ENCODE results near the gene STRA8.

STRA8 gene

DNA sequence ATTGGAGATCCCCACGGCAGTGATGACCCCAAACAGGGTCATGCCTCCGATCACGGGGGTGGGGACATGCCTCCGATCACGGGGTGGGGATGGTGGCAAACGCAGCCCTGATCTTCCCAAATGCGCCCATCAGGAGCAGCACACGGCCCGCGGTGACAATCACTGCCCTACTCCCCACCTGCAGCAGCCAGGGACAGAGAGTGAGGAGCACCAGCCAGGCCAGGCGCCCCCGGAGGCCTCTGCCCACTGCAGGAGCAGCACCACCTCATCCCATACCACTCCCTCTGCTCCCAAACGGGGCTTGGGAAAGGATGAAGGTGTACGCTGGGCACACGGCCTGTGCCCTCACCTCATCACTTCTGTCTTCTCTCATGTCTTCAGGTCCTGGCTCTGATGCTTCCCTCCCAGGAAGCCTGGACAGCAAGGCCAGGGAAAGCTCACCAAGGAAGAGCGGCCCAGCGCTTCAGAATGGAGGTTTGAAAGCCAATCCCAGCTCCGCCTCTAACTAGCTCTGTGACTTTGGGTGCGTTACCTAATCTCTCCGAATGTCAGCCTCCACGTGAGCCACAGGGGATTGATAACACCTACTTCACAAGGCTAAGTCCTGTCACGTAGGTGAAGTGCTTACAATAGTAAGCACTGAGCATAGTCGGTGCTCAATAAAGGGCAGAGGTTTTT is 37.1 kb downstream of the STRA8 start:
- DNase-seq: no peak

DNA sequence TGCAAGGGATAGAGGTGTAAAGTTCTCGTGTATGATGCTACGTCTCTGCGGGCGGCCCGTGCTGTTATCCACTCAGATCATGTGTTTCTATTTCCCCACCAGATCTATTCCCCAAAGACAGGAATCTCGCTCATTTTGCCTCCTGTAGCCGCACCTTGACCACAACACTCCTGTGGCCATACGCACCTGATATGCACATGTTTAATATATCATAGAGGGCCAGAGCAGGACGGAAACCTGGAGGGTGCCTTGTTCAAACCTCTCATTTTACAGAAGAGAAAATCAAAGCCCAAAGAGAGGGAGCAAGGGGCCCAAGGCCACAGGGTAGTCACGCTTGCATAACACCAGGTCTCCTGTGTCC is 37.6 kb downstream of the STRA8 start:
- no peak for DNase-seq

DNA sequence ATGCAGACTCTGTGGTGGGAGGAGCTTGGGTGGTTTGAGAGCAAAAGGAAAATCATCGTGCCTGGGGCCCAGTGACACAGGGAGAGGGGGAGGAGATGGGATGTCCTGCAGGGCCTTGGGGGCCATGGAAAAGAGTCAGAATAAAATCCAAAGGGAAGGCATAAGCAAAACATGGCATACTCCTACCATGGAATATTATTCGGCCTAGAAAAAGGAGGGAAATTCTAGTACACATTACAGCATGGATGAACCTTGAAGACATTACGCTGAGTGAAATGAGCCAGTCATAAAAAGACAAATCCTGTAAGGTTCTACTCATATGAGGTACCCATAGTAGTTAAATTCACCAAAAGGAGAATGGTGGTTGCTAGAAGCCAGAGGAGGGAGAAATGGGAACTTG is 38.7 kb downstream of the STRA8 start:
- DNase-seq: no peak

DNA sequence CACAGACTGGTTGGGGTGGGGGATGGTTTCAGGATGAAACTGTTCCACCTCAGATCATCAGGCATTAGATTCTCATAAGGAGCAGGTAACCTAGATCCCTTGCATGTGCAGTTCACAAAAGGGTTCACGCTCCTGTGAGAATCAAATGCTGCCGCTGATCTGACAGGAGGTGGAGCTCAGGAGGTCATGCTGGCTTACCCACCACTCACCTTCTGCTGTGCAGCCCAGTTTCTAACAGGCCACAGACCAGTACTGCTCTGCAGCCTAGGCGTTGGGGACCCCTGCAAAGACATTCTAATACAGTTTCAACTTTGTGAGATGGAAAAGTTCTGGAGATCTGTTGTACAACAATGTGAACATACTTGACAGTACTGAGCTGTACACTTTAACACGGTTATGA is 39.9 kb downstream of the STRA8 start:
- no peak for DNase-seq

DNA sequence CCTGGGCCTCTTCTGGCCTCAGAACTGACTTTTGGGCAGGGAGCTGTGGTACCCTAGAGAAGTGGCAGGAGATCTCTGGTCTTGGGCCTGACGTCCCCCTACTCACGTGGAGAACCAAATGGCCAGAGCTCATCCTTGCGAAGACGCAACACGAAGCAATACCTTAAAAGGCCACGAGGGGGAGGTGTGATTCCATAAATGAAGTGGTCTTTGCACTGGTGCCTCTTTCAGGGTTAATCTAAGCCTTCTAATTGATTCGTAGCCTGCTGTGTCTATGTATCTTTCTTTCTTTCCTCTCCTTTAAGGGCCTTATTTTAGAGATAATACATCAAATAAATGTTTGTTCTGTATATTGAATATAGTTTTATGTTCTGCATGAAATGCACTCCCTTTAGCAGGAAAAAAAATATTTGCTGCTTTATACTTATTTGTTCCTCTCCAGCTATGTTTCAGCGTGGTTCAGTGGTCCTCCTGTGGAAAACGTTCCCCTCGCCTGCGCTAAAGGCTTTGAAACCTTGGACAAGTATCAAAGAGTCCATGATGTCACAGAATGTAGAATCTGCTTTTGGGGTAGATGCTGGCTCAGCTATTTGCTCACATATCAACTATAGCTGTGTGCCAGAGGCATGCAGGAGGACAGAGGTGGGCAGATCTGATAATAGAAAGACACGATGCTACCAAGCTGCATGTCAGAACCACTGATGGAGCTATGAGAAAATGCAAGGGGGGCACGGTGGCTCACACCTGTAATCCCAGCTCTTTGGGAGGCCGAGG is 41.0 kb downstream of the STRA8 start:
- DNase-seq: peak; percentile 67

DNA sequence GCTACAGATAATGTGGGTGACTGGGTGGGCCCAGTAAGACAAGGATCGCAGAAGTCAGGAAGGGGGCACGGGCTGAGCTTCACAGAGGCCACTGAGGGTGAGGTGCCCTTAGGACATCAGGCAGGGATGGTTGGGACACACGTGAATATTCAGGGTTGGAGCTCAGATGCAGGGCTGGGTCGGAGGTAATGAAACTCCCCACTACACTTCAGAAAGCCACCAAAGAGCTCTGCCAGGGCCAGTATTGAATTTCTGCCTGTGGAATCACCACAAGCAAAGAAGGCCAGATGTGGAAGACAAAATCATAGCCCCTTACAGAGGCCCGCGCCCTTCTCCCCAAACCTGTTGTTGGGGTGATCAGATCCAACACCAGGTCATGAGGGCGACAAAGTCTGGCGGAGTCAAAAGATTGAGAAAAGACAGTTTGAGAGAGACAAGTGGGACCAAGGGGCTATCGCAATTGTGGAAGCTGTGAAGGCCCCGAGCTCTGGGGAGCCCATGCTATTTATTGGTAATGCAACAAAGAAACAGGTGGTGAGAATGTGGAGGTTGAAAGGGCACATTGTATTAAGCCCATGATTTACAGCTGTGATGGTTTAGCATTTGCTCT is 42.4 kb downstream of the STRA8 start:
- no peak for DNase-seq

DNA sequence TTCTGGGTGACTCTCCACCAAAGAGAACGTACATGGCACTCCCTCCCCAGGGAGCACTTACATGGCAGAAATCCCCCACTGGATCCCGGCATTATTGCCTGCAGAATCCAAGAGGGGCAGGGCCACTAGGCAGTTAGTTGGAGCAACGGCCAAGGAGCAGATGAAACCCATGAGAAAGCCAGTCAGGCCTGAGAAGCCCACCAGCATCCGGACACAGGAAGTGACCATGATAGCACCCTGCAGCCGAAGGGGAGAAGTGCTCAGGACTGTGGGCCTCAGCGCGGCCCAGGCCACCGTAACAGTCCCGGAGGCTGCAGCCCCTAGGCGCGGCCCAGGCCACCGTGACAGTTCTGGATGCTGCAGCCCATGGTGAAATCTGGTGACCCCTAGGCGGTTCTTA is 43.5 kb downstream of the STRA8 start:
- DNase-seq: no peak

DNA sequence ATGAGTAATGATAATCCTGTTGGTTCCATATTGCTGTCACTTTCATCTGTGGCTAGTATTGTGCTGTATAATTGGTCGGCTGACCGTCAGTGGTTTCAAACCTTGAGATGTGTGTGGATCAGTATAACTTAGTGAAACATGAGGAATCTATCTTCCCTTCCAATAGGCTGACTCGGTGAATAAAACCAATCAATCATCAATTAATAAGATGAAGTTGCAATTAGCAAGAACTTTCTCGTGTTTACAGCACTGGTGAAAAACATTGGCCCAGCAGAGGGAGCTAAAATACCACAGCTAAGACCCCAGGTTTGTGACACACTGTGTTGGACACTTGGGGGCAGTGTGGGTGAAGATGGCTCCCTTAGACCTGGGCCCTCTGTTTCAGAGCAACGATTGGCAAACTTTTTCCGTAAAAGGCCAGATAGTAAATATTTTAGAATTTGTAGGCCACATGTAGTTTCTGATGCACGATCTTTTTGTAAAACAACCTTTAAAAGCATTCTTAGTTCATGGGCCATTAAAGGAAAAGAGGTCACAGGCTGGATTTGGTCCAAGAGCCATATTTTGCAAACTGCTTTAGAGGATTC is 47.8 kb downstream of the STRA8 start:
- peak; percentile 82 for DNase-seq

DNA sequence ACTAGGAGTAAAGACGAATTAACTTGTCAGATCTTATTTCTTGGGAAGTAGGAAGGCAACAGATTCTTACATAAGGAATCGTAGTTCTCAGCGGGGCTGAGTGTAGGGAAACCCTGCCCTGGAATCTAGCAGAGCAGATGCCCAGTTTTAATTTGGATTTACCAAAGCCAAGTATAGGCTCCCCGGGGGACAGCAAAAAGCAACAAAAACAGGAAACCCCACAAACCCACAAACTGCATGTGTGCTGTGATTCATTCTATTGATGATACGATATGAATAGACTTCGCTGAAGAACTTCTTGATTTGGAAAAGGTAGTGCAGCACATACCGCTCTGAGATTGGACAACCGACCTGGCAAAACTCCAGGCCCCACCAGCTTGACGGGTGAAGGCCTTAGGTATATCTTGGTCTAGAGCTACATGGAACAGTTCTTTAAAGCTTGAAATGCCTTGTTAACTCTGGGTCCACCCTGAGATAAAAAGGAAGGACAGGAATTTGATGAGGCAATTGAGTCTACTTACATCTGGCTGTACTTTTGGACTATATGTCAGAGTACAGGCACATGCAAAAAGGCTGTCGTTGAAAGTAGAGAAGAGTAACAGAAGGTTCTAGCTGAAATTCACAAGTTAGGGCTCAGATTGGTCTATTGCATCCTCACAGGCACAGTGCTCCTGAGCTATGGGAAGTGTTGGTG is 49.1 kb downstream of the STRA8 start:
- peak; percentile 35 for DNase-seq

DNA sequence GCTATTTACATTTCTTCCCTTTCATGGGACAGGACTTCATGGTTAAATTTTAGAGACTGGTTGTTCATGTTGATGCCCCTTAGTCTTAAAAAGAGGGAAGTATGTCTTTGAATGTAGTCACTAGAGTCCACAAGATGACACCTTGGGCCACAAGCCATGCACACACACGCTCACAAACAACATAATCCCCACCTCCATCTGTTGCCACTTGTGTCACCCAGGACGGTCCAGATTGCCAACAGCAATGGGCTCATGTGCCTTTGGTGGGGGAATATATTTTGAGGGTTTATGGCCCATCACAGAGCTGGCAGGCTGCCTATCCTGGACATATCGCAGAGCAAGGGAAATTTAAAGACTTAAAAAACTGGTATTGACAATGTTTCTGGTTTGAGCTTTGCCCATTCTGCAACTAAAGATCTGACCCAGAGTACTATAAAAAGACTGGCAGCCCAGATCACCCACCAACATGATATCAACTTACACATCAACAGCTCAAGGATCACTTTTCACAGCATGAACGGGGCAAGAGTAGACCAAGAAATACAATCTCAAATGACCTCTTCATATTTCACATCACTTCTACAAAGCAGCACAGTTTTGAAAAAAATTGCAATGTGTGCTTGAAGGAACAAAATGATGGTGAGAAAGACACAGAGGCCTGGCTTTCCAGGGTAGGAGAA is 50.5 kb downstream of the STRA8 start:
- no peak for DNase-seq

DNA sequence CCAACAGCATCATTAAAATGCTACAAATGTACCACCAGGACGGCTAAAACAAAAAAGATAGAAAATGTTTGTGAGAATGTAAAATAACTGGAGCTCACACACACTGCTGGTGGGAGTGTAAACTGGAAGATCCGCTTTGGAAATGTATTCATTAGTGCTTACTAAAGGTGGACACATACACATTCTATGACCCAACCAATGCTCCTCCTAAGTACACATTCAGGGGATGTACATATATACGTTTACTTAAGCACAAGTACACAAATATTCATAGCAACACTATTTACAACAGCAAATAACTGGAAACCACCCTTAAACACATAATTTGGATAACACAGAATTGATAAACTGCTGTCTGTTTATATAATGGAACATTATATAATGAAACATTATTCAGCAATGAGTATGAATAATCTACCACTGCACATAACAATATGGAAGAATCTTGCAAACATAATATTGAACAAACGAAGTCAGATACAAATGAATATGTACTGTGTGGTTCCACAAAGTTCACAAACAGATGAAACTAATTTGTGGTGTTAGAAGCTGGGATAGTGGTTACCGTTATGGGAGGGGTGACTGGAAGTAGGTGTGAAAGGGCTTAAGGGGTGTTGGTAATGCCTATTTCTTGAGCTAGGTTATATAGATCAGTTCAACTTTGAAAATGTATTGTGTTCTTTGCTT is 52.1 kb downstream of the STRA8 start:
- no peak for DNase-seq

DNA sequence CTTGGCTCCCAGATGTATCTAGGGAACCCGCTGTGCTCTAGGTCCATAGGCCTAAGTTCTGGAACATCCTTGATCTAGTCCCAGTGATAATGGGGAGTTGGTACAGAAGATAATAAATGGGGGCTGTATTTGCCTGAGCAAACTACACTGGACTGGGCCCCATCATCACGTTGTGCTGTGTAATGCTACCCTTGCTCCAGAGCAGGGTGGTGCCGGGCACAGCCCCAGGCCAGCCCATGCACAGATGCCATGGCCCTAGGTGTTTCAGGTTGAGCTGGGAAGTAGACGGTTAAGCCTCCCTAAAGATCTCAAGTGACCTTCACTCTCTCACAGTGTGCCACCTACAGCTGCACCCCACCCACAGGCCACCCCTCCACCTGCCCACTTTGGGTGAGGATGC is 53.2 kb downstream of the STRA8 start:
- no peak for DNase-seq

DNA sequence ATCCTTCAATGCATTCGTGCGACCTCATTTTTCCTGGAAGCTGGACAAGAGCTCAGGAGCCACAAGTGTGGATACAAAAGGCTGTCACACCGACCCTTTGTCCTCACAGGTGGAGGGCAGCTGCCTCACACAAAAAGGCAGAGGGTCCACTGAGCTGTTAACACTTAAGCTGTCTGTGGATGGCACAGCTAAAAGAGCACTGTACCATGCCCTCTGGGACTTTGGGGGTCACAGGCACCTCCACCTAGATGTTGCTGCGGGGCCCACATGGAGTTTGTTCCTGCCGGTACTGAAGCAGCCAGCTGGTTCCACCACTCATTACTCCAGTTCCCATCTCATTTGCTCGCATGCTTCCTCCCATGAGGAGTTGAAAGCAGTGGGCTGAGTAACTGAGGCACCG is 57.0 kb downstream of the STRA8 start:
- DNase-seq: no peak

DNA sequence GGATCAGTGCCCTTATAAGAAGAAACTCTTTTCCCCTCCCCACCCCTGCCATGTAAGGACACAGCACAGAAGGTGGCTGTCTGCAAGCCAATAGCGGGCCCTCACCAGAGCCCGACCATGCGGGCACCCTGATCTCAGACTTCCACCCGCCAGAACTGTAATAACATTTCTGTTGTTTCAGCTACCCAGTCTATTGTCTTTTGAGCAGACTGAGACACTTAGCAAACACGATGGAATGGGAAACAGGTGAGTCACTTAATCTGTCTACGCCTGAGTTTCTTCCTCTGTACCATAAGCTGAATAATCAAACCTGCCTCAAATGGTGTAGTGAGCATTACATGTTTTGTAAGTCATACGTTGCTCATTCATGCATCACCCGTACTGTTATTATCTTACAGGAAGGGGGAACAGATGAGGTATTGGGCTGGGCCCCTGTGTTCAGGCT is 58.2 kb downstream of the STRA8 start:
- peak; percentile 73 for DNase-seq

DNA sequence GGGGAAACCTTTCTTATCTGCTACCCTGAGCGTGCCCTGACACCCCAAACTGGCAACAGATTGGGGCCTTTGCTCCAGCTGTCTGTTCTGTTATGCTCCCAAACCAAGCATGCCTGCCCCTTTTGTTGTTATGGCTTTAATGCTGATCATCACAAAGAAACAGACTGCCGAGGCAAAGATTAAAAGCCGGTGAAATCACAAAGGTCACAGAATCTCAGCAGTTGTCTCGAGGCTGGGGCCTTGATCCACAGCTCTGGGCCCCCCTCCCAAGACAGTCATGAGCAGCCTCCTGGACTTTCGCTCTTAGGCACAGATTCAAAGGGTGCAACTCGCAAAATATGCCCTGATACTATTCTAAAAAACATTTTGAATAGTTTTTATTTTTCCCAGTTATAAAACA is 65.6 kb downstream of the STRA8 start:
- DNase-seq: no peak

DNA sequence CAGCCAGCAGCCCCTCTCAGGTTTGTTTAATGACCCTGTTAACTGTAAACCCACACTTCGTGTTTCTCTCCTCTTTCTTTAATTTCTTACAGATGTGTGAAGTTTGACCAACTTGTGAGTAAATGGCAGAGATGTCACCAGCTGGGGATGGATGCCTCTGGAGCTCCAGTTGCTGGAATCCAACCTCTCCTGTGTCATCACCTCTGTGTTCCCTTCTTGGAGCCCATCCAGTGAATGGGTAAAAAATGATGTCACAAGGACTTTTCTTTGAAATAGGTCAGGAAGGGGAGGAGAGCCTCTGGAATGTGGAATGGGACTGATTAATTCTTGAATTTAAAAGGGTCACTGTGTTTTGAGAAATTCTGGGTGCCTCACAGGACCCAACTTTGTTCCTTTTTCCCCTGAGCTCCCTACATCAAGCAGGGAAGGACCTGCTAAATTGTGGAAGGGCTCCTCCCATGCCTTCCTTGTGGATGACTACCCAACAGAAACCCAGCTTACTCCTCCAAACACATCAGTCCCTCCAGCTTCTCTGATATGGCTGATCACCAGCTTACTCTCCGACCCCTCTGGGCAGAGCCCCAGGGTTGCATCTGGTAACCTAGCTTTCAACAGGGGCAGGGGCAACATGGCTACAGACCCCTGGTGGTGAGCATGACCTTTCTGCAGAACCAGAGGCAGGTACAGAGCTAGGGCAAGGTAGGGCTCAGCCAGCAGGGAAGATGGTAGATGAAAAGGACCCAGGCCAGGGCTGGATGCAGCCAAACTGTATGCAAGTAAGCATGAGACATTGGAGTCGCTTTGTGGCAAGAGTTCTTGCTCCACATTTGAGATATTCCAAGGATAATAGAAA is 67.5 kb downstream of the STRA8 start:
- peak; percentile 23 for DNase-seq

Data from fibroblast of skin of back (primary cell).